ENCODE results near the gene PPP2R2B.

- no peak for TF ChIP-seq CTCF (IDR thresholded peaks at IDR 0.05)
- no peak for TF ChIP-seq POLR2A (IDR thresholded peaks at IDR 0.05; ENCODE audit: low read depth)
- no peak for TF ChIP-seq POLR2AphosphoS5 (IDR thresholded peaks at IDR 0.05)
- no peak for TF ChIP-seq EP300 (IDR thresholded peaks at IDR 0.05)
Measured at GRCh38 chr5:146721073-146721815, 157.3 kb downstream of the PPP2R2B start.

All from esophagus muscularis mucosa (tissue), 4 donors.